Measurements from ENCODE around the gene CPSF3. TPM values are rescaled to one million over a fixed set of nuclear protein-coding genes. Genes with fewer than 3 reads are reported as not detected.
"Not testable (repeated sequence)": the region's sequence is repeated elsewhere in the genome, so short reads cannot be mapped to it uniquely, and the experiment has no call there.

CPSF3 gene
- polyA plus RNA-seq, 1 donor: 33.4 TPM

DNA sequence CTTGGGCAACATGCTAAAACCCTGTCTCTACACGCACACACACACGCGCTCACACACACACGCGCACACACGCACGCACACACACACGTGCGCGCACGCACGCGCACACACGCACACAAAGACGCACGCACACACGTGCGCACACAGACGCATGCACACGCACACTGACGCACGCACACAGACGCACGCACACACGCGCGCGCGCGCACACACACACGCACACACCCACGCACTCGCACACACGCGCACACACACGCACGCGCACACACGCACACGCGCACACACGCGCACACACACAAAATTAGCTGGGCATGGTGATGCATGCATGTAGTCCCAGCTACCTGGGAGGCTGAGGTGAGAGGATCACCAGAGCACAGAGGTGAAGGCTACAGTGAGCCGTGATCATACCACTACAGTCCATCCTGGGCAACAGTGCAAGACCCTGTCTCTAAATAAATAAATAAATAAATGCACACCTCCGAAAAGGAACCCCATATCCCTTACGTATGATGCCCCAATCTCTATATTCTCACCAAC, 42.8 kb downstream of the CPSF3 start:
- no peak for DNase-seq (ENCODE audit: low read depth)

DNA sequence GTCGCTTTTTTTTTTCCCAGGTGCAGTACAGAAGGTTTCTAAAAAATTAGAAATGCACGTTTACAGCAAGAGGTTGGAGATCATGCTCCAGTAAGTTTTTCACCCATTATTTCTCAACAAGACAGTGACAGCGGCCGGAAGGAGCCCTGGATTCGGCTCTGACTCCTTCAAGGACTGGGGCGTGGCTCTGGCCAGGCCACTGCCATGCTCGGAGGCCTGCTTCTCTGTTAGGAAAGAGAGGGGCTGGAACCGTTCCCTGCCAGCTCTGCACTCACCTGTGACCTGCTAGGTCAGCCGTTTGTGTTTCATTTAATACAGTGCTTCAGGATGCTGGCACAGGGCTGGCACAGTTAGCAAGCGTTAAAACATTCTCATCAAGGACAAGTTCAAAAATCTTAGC, 44.2 kb downstream of the CPSF3 start:
- DNase-seq (ENCODE audit: low read depth): no peak

DNA sequence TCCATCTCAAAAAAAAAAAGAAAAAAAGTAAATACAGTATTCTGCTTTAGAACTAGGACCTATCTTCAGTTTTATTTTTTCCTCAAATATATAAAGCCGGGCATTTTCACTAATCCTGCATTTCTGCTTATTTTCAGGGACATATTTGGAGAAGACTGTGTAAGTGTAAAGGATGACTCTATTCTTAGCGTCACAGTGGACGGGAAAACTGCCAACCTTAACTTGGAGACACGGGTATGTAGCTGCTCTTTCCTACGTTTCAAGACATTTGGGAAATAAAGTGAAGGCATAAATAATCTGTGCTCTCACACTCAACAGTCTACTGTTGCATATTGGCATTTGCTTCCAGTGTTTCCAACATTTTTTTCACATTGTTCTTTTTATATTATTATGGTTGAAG, 47.8 kb downstream of the CPSF3 start:
- DNase-seq (ENCODE audit: low read depth): no peak

DNA sequence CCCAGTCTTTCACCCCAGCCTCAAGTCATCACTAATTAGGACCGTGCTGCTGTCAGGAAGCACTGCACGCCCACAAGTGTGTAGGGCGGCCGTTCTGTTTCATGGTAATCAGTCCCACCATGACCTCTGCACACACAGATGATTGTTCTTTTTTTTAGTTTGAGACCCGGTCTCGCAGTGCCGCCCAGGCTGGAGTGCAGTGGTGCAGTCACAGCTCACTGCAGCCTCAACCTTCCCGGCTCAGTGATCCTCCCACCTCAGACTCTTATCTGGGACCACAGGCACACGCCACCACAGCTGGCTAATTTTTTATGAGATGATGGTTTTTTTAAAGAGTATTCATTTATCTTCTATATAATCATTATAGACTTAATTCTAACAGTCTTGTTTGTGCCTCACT, 49.1 kb downstream of the CPSF3 start:
- no peak for DNase-seq (ENCODE audit: low read depth)

DNA sequence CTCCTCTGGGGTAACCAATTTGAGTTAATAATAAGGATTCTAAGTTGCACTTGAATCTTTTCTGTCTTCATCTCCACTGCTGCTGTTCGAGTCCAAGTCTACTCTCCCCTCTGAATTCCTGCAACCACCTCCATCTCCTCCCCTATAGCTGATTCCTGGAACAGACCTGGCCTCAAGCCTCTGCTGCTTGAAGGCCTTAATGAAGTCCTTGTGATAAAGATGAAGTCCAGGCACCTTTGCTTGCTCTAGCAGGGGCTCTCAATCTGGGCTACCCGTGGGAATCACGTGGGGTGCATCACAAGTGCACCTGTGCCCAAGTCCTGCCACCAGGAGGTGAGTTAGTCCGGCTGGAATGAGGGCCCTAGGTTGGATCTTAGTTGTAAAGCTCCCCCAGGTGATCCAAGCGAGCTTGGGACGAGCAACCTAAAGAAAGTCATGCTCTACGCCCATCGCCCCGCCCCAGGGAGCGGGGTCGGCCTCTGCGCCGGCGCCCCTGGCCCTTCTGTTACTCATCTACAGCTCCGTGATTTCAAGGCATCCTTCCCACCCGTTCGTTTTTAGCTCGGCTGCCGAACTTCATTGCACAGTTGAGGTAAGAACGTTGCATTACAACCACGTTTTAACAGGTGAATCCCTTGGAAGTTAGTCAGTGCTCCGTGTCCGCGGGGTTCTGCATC, 50.0 kb downstream of the CPSF3 start:
- no peak for DNase-seq (ENCODE audit: low read depth)

DNA sequence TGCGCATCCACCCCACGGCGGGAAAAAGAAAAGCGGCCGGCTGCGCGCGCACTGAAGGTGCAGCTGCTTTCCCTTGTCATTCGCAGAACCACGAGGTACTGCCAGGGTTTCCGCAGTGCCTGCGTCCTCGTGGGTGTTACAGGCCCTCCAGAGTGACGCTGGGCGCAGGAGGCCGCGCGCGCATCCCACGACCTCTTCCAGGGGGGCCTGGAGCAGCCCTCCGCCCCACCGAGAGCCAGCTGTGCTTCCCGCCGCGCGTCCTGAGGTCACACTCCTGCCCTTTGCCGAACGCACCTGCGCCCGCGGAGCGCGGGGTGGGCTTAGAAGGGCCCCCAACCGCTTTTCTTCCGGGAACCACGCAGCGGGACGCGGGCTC, 50.5 kb downstream of the CPSF3 start:
- no peak for DNase-seq (ENCODE audit: low read depth)

DNA sequence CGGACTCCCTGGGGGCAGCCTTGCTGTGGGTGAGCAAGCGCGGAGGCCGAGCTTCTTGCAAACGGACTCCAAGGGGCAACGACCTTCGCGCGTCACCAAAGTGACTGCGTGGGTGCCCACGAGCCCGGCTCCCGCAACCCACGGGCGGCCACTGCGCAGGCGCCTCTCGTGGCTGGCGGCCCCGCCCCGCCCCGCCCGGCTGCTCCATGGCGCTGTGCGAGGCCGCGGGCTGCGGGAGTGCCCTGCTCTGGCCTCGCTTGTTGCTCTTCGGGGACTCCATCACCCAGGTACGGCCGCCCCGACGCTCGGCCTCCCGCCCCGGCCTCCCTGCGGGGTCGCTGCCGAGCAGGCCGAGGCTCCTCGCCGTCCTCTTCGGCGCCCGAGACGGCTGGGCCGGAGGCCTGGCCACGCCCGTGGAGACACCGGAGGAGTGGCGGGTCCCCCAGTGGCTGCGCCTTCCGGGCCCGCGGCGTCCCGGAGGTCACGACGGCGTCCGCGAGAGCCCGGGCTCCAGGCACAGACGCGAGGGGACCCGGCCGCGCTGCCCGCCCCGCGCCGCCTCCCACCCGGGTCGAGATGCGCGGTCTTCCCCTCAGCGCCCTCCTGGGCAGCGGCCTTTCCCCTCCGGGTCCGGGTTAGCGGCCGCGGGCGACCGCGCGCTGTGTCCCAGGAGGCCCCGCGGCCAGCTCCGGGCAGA, 51.1 kb downstream of the CPSF3 start, which contains the start of gene IAH1:
TSS of gene IAH1 (plus strand) at position 191 of the 697 bp plus-strand sequence. CDS start at position 207, 16 bp downstream.
- DNase-seq (ENCODE audit: low read depth): no peak

DNA sequence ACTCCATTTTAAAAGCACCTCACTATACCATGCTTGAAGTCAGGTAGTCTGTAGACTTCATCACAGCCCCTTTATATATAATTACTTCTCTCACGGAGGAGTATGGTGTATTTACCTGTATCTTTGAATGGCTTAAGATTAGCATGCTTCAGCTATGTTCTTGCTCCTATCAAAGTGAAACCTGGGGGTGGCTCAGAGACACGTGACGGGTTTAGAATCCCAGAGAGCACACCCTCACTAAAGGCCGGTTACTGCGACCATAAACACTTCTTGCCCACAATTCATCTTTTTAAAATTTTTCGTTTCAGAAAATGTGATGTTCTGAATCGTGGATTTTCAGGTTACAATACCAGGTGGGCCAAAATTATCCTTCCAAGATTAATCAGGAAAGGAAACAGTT, 54.5 kb downstream of the CPSF3 start:
- no peak for DNase-seq (ENCODE audit: low read depth)

DNA sequence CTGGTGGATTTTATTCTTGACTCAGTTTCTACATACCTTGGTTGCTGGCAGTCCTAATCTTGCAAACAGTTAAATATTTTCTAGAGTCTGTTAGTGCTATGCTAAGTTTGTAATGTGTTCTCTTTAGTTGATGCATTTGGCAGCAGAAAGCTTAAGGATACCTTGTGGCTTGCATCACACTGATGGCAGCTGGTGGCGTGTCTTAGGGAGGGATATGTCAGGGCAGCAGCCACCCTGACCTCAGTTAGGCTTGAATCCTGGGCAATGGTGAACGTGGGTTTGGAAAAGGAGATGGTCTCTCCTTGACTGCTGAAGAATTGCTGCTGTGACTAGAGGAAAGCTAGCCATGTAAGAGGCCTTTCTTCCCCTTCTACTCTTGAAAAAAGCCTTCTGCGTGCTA, 55.1 kb downstream of the CPSF3 start:
- no peak for DNase-seq (ENCODE audit: low read depth)

DNA sequence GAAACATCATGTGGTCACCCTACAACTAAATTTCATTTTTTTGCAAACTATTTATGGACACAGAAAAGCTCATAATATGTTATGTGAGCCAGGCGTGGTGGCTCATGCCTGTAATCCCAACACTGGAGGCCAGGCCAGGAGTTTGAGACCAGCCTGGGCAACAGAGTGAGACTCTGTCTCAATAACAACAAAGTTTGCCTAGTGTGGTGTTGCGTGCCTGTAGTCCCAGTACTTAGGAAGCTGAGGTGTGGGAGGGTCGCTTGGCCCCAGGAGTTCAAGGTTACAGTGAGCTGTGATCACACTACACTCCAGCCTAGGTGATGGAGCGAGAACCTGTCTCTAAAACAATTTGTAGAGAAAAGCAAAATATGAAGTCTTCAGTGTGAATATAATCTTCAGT, 56.7 kb downstream of the CPSF3 start:
- DNase-seq (ENCODE audit: low read depth): no peak

DNA sequence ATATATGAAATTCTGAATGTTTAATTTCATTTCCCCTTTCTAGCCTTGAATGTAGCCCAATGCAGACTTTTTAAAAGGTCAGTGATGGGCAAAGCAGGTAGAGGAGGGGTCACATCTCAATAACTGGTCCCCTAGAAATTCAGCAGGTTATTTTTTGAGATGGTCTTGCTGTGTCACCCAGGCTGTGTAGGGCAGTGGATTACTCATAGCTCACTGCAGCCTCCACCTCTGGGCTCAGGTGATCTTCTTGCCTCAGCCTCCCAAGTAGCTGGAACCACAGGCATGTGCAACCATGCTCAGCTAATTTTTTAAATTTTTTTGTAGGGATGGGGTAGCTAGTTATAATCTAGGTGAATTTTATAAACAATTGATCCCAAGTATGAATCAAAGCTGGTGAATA, 59.7 kb downstream of the CPSF3 start:
- DNase-seq (ENCODE audit: low read depth): no peak

DNA sequence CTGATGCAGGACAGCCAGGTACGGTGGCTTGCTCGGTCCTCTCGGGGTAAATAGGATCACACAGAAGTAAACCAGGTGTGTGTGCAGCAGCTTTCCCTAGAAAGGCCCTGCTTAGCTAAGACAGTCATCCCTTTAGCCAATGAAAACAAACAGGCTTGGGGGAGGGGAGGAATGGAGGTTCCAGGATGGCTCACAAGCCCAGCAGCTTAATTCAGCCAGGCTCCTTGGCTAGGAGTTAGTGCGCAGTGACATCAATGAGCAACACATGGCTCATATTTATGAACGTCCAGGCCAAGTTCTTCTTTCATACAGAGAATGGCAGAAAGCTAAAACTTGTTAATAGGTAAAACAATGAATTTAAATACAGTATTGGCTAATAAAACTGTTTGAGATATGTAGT, 61.1 kb downstream of the CPSF3 start:
- no peak for DNase-seq (ENCODE audit: low read depth)

DNA sequence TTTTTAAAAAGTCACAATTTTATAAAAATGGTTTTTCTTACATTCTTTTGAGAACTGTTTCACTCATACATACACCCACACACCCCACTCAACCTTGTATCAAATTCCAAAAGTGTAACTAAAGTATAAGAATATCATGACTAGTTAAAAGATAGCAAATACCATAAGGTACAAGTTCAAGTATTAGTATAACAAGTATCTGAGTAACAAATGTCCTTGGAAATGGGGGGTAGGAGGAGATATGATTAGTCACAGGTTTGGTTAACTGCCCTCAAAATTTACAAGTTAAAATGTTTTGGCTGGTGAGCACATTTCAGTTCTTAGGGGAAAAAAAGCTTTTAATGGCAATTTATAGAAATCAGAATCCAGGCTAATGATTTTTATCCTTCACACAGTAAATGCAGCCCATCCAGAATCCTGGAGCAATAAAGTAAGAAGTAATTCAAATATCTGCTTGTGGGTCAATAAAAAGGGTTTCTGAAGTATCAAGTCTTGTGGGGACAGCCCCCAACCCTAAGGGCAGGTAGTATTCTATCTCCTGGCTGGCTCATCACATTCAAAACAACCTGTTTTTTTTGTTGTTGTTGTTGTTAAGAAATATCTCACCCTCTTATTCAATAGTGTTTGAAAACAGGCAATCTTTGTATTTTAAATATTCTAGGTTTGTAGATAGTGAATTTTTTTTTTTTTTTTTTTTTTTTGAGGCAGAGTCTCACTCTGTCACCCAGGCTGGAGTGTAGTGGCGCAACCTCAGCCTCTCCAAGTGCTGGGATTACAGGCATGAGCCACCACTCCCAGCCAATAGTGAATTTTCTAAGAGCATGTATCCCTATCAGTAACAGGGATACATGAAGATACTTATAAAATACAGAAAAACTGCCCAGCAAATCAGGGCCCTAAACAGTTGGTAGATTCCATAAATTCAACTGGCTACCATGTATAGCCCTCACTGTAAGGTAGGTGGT, 65.4 kb downstream of the CPSF3 start:
- DNase-seq (ENCODE audit: low read depth): no peak

DNA sequence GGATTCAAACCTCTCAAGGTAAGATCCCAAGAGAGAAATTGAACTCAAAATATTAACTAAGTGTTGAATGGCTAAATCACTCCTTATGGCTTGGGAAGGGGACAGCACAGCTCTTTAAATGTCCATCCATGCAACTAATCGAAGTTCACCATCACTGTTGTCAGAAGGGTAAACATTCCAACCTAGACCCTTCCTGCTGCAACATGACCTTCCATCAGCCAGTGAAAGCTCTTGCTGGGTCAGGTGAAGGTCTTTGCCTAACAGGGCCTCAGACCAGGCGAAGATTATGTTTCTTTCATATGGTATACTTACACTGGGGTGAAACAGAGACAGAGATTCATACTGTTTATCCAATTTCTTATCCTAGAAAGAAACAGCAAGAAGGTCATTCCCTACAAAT, 67.3 kb downstream of the CPSF3 start:
- DNase-seq (ENCODE audit: low read depth): no peak

DNA sequence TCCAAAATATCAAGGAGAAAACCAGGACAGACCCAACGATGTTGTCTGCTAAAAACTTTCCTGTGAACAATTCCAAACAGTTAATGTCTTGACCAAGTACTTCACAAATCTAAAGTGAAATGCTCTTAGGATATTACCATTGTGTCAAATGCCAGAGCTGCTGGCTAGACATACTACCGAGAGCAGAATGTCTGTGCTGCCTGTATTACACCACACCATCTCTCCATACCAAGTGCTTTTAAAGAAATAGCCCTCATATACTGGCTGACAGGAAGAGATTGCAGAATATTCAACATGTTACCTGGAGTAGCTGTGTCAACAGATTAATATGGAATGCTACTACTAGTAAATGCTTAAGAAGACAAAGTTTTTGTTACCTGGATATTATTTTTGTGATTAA, 69.5 kb downstream of the CPSF3 start:
- DNase-seq (ENCODE audit: low read depth): no peak

DNA sequence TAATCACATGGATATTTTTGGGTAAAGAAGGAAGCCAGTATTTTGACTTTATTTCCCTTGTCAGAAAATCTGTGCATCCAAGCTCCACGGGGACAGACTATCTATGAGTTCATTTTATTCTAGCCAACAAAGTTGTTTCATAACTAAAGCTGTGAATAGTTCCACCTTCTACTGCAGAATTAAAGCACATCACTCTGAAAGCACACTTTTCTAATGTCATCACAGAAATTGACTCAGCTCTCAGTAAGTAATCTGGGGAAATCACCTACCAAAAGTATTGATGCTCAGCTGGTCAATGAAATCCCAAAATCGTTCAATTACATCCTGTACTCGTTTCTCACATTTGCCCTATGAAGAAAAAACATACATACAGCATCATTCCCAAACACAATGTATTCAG, 70.0 kb downstream of the CPSF3 start:
- DNase-seq (ENCODE audit: low read depth): no peak

DNA sequence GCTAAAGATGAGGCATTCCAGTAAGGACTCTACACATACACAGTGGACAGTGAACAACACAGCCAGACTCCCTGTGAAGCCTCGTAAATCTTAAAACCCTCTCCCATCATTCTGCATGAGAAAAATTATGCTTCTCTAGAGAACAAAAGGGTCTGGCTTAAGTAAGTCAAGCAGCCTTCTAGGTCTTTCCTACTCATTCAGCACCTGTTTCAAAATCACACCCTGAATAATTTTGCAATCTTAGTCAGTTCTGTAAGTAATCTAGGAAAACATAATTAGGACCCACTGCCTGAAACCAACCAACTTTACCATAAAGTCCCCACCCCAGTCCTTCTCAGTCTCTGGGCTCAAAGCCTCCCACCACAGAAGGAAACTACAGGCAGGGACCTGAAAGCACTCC, 70.6 kb downstream of the CPSF3 start:
- no peak for DNase-seq (ENCODE audit: low read depth)

DNA sequence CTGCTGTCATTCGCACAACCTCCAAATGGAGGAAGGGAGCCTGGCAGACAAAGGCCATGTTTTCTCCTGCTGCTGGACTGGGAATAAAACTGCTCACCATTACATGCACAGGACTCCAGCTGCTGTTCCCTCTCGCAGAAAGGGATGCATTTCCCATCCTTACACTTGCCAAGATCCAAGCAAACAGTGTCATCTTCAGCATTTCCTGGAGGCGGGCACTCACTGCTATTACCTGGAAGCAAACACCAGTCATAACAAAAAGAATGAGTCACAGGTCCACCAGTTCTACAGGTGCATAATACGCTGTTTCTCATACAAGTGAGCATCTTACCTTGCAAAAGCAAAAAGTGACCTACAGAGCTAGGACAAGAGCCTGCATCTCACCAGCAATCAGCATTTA, 73.6 kb downstream of the CPSF3 start:
- no peak for DNase-seq (ENCODE audit: low read depth)

DNA sequence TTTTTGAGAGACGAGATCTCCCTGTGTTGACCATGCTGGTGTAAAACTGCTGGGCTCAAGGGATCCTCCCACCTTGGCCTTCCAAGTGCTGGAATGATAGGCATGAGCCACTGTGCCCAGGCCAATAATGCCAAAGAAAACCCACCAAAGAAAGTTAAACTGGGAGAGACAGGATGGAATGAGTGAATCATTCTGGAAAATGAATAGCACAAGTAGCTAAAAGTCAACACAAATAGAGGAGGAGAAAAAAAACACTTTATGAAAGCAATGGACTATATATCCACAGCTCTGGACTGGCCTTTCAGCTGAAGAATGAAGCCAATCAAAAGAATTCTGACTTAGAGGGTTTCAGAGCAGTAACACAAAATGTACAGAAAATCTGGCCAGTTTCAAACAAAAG, 74.8 kb downstream of the CPSF3 start:
- no peak for DNase-seq (ENCODE audit: low read depth)

DNA sequence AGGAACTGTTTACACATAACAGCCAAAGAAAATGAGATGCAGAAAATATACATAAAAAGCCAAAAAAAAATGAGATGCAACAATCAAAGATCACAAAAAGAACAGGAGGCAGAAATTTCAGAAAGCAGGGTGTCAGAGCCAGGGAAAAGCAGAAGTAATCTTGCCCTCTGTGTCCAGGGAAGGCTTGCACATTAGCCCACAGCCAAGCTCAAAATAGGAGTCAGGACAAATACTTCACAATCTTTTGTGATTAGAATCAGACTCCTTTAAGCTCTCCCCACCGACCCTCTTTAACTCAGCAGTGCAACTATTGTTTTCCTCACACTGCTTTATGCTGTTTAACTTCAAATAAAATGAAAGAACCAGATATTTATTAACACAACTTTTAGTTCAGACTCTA, 85.5 kb downstream of the CPSF3 start:
- DNase-seq (ENCODE audit: low read depth): no peak

DNA sequence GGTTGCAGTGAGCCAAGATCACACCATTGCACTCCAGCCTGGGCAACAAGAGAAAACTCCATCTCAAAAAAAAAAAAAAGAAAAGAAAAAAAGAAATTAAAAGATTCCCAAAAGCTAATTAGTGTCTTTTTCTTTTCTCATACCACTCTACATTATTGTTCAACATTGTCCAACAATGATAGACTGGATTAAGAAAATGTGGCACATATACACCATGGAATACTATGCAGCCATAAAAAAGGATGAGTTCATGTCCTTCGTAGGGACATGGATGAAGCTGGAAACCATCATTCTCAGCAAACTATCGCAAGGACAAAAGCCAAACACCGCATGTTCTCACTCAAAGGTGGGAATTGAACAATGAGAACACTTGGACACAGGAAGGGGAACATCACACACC, 90.5 kb downstream of the CPSF3 start:
- not testable (repeated sequence) for DNase-seq (ENCODE audit: low read depth)

DNA sequence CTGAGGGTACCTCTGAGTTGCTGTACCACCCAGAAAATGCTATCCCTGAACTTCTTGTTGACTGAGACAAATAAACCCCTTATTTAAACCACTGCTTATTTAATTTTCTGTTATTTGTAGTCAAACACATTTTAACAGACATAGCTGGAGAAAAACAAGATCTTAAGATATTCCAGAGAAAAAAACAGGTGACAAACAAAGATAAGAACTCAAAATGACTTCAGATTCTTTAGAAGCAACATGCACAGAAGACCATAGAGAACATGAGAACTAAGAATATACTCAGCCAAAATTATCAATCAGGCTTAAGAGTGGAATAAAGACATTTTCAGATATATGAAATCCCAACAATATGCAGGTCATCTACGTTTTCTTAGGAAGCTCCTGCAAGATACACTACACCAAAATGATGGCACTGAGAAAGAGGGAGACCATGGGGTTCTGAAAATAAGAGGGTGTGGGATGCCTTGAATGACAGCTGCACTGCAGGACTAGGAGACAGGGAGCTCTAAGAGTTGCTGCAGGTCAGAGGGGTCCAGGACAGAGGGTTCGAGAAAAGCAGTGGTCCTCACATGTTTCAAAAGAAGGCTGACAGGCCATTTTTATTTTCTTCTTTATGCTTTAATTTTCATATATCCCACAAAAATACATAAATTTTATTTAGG, 93.8 kb downstream of the CPSF3 start:
- no peak for DNase-seq (ENCODE audit: low read depth)

Measured in forelimb muscle (tissue), 1 donor.